Transverse colon (tissue), 4 donors: ENCODE data around the gene MISFA. TPM values are rescaled to one million over a fixed set of nuclear protein-coding genes. Genes with fewer than 3 reads are reported as not detected.
A peak's percentile ranks its signal among the peaks of the same experiment; 100 is the strongest.

ENCODE experiments used
- DNase-seq: peaks from one replicate; pipeline ENCODE4 v3.0.0-alpha.2; 2019
- H3K27ac ChIP-seq, 4 donors: fragments of 200-600 bp; sonication (generic); 2 replicates each; pipeline ENCODE4 v1.5.1; 2016 to 2018; ENCODE audit warnings: inconsistent platforms in 4 of 4
- H3K27me3 ChIP-seq: fragments of 200-600 bp; sonication (generic); 2 replicates; pipeline ENCODE4 v1.5.1; 2017; ENCODE audit warnings: inconsistent platforms
- H3K36me3 ChIP-seq, 4 donors: fragments of 200-600 bp; sonication (generic); 2 replicates each; pipeline ENCODE4 v1.5.1; 2017 to 2019; ENCODE audit warnings: inconsistent platforms in 4 of 4
- H3K4me1 ChIP-seq, 4 donors: fragments of 200-600 bp; sonication (generic); 2 replicates each; pipeline ENCODE4 v1.5.1; 2017 to 2020; ENCODE audit warnings: inconsistent platforms in 4 of 4
- H3K4me3 ChIP-seq, 4 donors: fragments of 200-600 bp; sonication (generic); 1 replicate in 1 of 4; 2 replicates in 3 of 4; pipeline versions ENCODE4 v1.5.1 to v1.6.1; 2017 to 2019; ENCODE audit warnings: inconsistent platforms in 4 of 4
- H3K9me3 ChIP-seq, 2 donors: fragments of 200-600 bp; sonication (generic); 2 replicates each; pipeline ENCODE4 v1.5.1; 2017 to 2019; ENCODE audit warnings: inconsistent platforms in 2 of 2
- EP300 ChIP-seq: sonication (generic); formaldehyde crosslinking; IDR thresholded peaks from one replicate; pipeline ENCODE4 v1.6.1; 2017; ENCODE audit warnings: antibody characterized with exemption, low read depth
- POLR2A ChIP-seq: fragments of 450-650 bp; IDR thresholded peaks from one replicate; pipeline ENCODE4 v1.6.1; 2016; ENCODE audit warnings: antibody characterized with exemption, mild to moderate bottlenecking, moderate library complexity
- POLR2AphosphoS5 ChIP-seq, 3 donors: sonication (generic); formaldehyde crosslinking; IDR thresholded peaks; one replicate each; pipeline ENCODE4 v1.6.1; 2016; ENCODE audit warnings: antibody characterized with exemption in 3 of 3
- WGBS, 2 donors: methylation state at CpG; one replicate each; pipeline ENCODE4 v1.1.5; 2018; ENCODE audit warnings: low coverage in 1 of 2; 5-methylcytosine and 5-hydroxymethylcytosine counted together
- in situ Hi-C, 4 donors: fragments of 200-750 bp; cut with MboI; loops; one replicate each; pipeline versions ENCODE4 v1.15.0 to v1.15.1; 2017; ENCODE audit warnings: low sequenced_read_pairs in 3 of 4, low pct_ligation_motif_present in 1 of 4, low pct_unique_long_range_greater_than_20kb in 1 of 4
- intact Hi-C: fragments of 100-400 bp; cut with DNase I; formaldehyde crosslinking; loops from one replicate; pipeline ENCODE4 v1.15.1; 2023; ENCODE audit warnings: low total_unique reads
- total RNA-seq, 4 donors: library from RNA; depleted of rRNA; stranded (reverse); fragments of >200 nt; gene quantifications; one replicate each; pipeline ENCODE4 v1.1.0, GENCODE V29; 2016
- TF ChIP-seq, protein P1 (sequence below), 5 experiments: fragments of 200-600 bp in 3 of 5; fragments of 450-650 bp in 2 of 5; sonication (generic) in 3 of 5; IDR thresholded peaks; 1 replicate in 2 of 5; 2 replicates in 3 of 5; pipeline ENCODE4 v1.5.1; 2016 to 2017; ENCODE audit warnings: antibody characterized with exemption in 5 of 5, inconsistent platforms in 3 of 5, mild to moderate bottlenecking in 2 of 5, moderate library complexity in 1 of 5

MISFA gene
- total RNA-seq, 4 donors from 2014 or later, result 0.40 to 2.0 TPM; not detected in 2

DNA sequence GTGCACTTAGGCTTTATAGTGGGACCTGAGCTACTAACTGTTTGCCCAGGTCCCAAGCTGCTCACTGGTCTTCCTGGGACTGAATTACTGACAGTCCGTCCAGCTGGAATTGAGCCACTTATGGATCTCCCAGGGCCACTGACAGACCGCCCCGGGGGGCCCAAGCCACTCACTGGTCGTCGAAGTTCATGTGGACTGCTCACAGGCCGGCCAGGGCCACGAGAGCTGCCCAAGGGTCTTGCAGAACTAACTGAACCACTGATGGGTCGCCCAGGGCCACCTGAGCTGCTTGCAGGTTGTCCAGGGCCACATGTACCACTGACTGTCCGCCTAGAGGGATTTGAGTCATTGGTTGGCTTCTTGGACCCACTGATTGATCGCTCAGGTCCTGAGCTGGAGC, 15.1 kb downstream of the MISFA start:
- Histone ChIP-seq H3K4me1 (peaks cover 7 to 21% (median 10%) of the 10 kb centered on the region in 4 donors), H3K9me3 (no peaks in the 10 kb centered on the region), H3K36me3 (peaks cover 0 to 51% (median 15%) of the 10 kb centered on the region in 4 donors), H3K4me3 (no peak overlapping the region), H3K27me3 (no peaks in the 10 kb centered on the region), H3K27ac (no peak overlapping the region)
- in situ Hi-C loops (no loop called here), intact Hi-C loops (no loop called here)
- 95% methylated on average over 10 of the region's 10 CpGs; no CpG with 5 or more reads in 1 of the 2 donors for WGBS, 2 donors
- DNase-seq, result no peak
- TF ChIP-seq, protein P1, sequence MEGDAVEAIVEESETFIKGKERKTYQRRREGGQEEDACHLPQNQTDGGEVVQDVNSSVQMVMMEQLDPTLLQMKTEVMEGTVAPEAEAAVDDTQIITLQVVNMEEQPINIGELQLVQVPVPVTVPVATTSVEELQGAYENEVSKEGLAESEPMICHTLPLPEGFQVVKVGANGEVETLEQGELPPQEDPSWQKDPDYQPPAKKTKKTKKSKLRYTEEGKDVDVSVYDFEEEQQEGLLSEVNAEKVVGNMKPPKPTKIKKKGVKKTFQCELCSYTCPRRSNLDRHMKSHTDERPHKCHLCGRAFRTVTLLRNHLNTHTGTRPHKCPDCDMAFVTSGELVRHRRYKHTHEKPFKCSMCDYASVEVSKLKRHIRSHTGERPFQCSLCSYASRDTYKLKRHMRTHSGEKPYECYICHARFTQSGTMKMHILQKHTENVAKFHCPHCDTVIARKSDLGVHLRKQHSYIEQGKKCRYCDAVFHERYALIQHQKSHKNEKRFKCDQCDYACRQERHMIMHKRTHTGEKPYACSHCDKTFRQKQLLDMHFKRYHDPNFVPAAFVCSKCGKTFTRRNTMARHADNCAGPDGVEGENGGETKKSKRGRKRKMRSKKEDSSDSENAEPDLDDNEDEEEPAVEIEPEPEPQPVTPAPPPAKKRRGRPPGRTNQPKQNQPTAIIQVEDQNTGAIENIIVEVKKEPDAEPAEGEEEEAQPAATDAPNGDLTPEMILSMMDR (IDR thresholded peaks at IDR 0.05), result no peak
- TF ChIP-seq POLR2A, result no peak
- no peak for TF ChIP-seq POLR2AphosphoS5 (IDR thresholded peaks at IDR 0.05)
- no peak for TF ChIP-seq EP300

DNA sequence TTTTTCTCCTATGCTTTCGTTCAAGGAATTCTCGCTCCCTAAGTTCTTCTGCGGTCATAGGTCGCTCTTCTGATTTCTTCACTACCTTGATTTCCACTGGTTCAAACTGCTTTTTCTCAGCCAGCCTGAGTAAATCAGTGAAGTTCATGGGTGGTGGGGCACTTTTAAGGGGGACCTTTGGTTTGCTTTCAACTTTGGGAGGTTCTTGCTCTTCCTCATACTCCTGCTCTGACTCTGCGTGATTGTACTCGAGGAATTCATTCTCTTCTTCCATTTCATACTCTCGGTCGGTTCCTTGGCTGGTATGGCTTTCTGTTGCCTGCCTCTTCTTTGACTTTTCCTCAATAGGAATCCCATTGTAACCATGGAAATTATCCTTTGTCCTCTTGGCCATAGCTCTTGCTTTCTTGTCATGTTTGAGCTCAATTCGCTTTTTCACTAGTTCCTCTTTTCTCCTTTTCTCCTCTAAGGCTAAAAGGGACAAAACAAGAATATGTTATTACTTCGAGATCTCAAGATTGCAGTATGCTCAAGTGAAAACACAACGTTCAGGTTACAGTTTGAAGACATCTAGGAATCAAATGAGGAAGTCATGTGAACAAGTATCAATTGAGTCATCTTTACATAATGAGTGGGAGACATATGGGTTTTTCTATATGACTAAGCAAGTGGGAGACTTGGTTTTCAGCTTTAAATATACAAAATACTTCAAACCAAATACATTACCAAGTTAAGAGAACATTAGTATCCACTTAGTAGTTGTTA, 16.2 kb downstream of the MISFA start:
- TF ChIP-seq, protein P1 (IDR thresholded peaks at IDR 0.05), result no peak
- TF ChIP-seq POLR2AphosphoS5 (IDR thresholded peaks at IDR 0.05) (no peak), POLR2A (no peak), EP300 (no peak)

DNA sequence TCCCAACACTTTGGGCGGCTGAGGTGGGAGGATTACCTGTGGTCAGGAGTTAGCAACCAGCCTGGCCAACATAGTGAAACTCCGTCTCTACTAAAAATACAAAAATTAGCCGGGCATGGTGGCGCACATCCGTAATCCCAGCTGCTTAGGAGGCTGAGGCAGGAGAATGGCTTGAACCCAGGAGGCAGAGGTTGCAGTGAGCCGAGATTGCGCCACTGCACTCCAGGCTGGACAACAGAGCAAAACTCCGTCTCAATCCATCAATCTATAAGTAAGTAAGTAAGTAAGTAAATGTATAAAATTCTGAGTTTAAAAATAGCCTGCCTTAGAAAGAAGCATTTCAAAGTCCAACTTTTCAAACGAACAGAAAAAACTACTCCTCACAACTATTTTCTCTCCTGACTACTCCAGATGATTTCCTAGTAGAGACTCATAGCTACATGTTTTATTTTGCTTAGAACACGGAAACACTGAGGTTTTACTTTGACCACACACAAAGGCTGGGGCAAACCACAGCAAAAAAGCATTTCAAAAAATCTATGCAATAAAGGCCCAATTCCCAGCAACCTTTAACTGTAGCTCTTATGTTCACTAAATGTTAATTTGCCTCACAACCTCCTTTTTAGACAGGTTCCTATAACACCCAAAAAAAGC, 18.2 kb downstream of the MISFA start:
- Histone ChIP-seq H3K27me3 (no peaks in the 10 kb centered on the region), H3K27ac (peak overlapping the region; percentile 30 to 53 (median 42)), H3K4me3 (no peak overlapping the region), H3K36me3 (peaks cover 0 to 23% (median 6%) of the 10 kb centered on the region in 4 donors), H3K9me3 (no peaks in the 10 kb centered on the region), H3K4me1 (peaks cover 7 to 21% (median 12%) of the 10 kb centered on the region in 4 donors)
- intact Hi-C loops (no loop called here), in situ Hi-C loops (no loop called here)
- 69 to 71% methylated on average over 9 to 10 of the region's 10 CpGs for WGBS, 2 donors
- no peak for TF ChIP-seq POLR2AphosphoS5 (IDR thresholded peaks at IDR 0.05)
- TF ChIP-seq EP300, result no peak
- TF ChIP-seq POLR2A, result no peak
- TF ChIP-seq, protein P1 (IDR thresholded peaks at IDR 0.05), result no peak
- DNase-seq, result no peak

More for the DNA sequence above, 16.2 kb downstream of the MISFA start:
- H3K36me3 ChIP-seq, result peaks cover 0 to 41% (median 13%) of the 10 kb centered on the region in 4 donors
- DNase-seq, result no peak
- no peaks in the 10 kb centered on the region for H3K27me3 ChIP-seq
- no peaks in the 10 kb centered on the region for H3K9me3 ChIP-seq
- no peak overlapping the region for H3K27ac ChIP-seq
- no peak overlapping the region for H3K4me3 ChIP-seq
- WGBS, 2 donors, result 78 to 93% methylated on average over 9 to 11 of the region's 11 CpGs
- intact Hi-C loops (no loop called here), in situ Hi-C loops (no loop called here)
- H3K4me1 ChIP-seq, result peaks cover 7 to 21% (median 10%) of the 10 kb centered on the region in 4 donors

DNA sequence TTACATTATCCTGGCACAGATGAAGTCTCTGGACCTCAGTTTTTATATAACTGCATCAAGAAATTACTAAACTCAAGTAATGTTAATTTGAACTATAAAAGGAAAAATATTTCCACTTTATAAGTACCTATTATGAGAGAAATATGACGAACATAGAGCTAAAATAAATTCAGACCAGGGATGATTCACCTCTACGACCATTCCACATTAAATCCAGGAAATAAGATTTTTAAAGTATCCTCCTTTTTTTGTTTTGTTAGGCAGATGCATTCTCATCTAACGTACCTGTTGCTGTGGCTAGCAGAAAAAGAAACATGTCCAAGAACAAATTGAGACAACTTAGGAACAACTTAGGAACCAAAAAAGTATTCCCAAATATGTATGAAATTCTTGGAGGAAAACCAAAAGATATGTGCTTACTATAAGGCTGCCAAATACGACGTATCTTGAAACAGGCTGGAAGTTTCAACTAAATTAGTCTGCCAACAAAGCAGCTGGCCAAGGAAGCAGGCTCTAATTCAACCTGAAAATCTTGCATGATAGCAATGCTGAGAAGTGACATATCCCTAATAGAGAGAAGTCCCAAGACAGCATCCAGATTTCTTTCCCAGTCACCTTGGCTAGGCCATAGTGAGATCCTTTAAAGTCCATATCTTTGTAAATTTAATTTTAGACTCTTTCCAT, 18.9 kb downstream of the MISFA start:
- Histone ChIP-seq H3K27me3 (no peaks in the 10 kb centered on the region), H3K9me3 (no peaks in the 10 kb centered on the region), H3K4me1 (peaks cover 7 to 21% (median 12%) of the 10 kb centered on the region in 4 donors), H3K36me3 (peaks cover 0 to 23% (median 6%) of the 10 kb centered on the region in 4 donors), H3K4me3 (no peak overlapping the region), H3K27ac (peak overlapping the region; percentile 36 to 53 (median 46))
- intact Hi-C loops, result no loop called here
- 31 to 45% methylated on average over 5 of the region's 5 CpGs for WGBS, 2 donors
- TF ChIP-seq, protein P1 (IDR thresholded peaks at IDR 0.05), result no peak
- TF ChIP-seq POLR2AphosphoS5 (IDR thresholded peaks at IDR 0.05), result no peak
- TF ChIP-seq EP300, result no peak
- no peak for TF ChIP-seq POLR2A
- in situ Hi-C loops, result no loop called here
- DNase-seq, result no peak
